SK-N-SH treated with all-trans-retinoic acid at 6 μM for 48 hours (cell line): ENCODE results near the gene IL31.

Source experiments
- ISL1 ChIP-seq: fragments of 250-450 bp; sonication (Bioruptor Pico); IDR thresholded peaks from 2 replicates; pipeline ENCODE4 v2.1.2; 2022; ENCODE audit warnings: mild to moderate bottlenecking, moderate library complexity
- PPARA ChIP-seq: fragments of 250-450 bp; sonication (Bioruptor Pico); IDR thresholded peaks from 2 replicates; pipeline ENCODE4 v1.5.0; 2020; ENCODE audit warnings: mild to moderate bottlenecking, borderline replicate concordance
- RARB ChIP-seq: fragments of 250-450 bp; sonication (Bioruptor Pico); IDR thresholded peaks from 2 replicates; pipeline ENCODE4 v1.8.0; 2021; ENCODE audit warnings: mild to moderate bottlenecking, moderate library complexity
- TSHZ2 ChIP-seq: fragments of 250-450 bp; sonication (Bioruptor Pico); IDR thresholded peaks from 2 replicates; pipeline ENCODE4 v1.5.0; 2020; ENCODE audit warnings: mild to moderate bottlenecking, moderate library complexity
- ZFP3 ChIP-seq: fragments of 250-450 bp; sonication (Bioruptor Pico); IDR thresholded peaks from 2 replicates; pipeline ENCODE4 v1.5.0; 2020; ENCODE audit warnings: mild to moderate bottlenecking, moderate library complexity
- ZFP30 ChIP-seq: fragments of 450-650 bp; formaldehyde crosslinking; IDR thresholded peaks from 2 replicates; pipeline ENCODE4 v1.5.0; 2022; ENCODE audit warnings: mild to moderate bottlenecking, moderate library complexity

GRCh38 chr12:122166422-122167349, 7.3 kb downstream of the IL31 start:
- no peak for TF ChIP-seq RARB (CRISPR knock-in tag)
- no peak for TF ChIP-seq ZFP30 (CRISPR knock-in tag)
- no peak for TF ChIP-seq TSHZ2 (CRISPR knock-in tag)
- TF ChIP-seq ZFP3 (CRISPR knock-in tag): no peak
- no peak for TF ChIP-seq ISL1 (CRISPR knock-in tag)
- TF ChIP-seq PPARA (CRISPR knock-in tag): no peak
